Measurements from ENCODE around the gene NUCB1. TPM values are rescaled to one million over a fixed set of nuclear protein-coding genes. Genes with fewer than 3 reads are reported as not detected.
A peak's percentile ranks its signal among the peaks of the same experiment; 100 is the strongest.

NUCB1 gene
- total and polyA plus RNA-seq, 9 of the 15 experiments (the other 6 are each of a cell fraction or from before 2014, with no cell fraction given) = 3.1 to 153 (median 71.7) TPM

DNA sequence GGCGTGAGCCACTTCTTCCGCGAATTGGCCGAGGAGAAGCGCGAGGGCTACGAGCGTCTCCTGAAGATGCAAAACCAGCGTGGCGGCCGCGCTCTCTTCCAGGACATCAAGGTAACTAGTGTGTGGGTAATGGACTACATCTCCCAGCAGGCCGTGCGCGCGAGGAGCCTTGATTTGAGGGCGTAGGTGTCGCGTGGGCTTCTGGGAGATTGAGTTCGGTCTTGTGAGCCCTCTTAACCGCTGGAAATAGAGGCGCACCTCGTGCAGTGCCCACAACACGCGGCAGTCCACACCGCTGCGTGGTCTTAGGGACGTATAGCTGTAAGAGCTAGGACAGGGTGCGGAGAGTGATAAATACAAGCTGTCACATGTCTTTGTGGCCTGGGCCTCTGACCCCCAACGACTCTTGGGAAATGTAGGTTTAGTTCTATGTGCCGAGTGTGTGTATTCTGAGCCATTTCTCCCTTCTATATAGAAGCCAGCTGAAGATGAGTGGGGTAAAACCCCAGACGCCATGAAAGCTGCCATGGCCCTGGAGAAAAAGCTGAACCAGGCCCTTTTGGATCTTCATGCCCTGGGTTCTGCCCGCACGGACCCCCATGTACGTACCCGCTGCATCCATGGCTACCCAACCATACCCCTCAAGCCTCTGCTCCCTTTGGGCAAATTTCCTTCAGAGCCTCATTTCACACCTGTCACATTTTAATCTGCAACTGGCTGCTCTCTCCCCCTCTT, 65.9 kb downstream of the NUCB1 start (continued):
- TF ChIP-seq, protein P1, sequence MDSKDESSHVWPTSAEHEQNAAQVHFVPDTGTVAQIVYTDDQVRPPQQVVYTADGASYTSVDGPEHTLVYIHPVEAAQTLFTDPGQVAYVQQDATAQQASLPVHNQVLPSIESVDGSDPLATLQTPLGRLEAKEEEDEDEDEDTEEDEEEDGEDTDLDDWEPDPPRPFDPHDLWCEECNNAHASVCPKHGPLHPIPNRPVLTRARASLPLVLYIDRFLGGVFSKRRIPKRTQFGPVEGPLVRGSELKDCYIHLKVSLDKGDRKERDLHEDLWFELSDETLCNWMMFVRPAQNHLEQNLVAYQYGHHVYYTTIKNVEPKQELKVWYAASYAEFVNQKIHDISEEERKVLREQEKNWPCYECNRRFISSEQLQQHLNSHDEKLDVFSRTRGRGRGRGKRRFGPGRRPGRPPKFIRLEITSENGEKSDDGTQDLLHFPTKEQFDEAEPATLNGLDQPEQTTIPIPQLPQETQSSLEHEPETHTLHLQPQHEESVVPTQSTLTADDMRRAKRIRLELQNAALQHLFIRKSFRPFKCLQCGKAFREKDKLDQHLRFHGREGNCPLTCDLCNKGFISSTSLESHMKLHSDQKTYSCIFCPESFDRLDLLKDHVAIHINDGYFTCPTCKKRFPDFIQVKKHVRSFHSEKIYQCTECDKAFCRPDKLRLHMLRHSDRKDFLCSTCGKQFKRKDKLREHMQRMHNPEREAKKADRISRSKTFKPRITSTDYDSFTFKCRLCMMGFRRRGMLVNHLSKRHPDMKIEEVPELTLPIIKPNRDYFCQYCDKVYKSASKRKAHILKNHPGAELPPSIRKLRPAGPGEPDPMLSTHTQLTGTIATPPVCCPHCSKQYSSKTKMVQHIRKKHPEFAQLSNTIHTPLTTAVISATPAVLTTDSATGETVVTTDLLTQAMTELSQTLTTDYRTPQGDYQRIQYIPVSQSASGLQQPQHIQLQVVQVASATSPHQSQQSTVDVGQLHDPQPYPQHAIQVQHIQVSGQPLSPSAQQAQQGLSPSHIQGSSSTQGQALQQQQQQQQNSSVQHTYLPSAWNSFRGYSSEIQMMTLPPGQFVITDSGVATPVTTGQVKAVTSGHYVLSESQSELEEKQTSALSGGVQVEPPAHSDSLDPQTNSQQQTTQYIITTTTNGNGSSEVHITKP (IDR thresholded peaks at IDR 0.05; ENCODE audit: partially characterized antibody) = no peak
- no peak for TF ChIP-seq POLR3A (IDR thresholded peaks at IDR 0.05; ENCODE audit: borderline replicate concordance, extremely low read depth, insufficient read depth, insufficient read length)
- TF ChIP-seq NR2C2 (CRISPR knock-in tag; IDR thresholded peaks at IDR 0.05) = peak; percentile 70; the same call in 1 of the 2 replicates
- TF ChIP-seq NR2C2 (tag; IDR thresholded peaks at IDR 0.05) = peak; percentile 79
- peak; percentile 52 for TF ChIP-seq SNRNP70 (optimal IDR thresholded peaks at IDR 0.05; ENCODE audit: low read depth, low read length)
- TF ChIP-seq CXXC5 (CRISPR knock-in tag; IDR thresholded peaks at IDR 0.05) = no peak
- TF ChIP-seq, protein P2, sequence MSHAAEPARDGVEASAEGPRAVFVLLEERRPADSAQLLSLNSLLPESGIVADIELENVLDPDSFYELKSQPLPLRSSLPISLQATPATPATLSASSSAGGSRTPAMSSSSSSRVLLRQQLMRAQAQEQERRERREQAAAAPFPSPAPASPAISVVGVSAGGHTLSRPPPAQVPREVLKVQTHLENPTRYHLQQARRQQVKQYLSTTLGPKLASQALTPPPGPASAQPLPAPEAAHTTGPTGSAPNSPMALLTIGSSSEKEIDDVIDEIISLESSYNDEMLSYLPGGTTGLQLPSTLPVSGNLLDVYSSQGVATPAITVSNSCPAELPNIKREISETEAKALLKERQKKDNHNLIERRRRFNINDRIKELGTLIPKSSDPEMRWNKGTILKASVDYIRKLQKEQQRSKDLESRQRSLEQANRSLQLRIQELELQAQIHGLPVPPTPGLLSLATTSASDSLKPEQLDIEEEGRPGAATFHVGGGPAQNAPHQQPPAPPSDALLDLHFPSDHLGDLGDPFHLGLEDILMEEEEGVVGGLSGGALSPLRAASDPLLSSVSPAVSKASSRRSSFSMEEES (CRISPR knock-in tag; IDR thresholded peaks at IDR 0.05) = no peak
- TF ChIP-seq, protein P3, sequence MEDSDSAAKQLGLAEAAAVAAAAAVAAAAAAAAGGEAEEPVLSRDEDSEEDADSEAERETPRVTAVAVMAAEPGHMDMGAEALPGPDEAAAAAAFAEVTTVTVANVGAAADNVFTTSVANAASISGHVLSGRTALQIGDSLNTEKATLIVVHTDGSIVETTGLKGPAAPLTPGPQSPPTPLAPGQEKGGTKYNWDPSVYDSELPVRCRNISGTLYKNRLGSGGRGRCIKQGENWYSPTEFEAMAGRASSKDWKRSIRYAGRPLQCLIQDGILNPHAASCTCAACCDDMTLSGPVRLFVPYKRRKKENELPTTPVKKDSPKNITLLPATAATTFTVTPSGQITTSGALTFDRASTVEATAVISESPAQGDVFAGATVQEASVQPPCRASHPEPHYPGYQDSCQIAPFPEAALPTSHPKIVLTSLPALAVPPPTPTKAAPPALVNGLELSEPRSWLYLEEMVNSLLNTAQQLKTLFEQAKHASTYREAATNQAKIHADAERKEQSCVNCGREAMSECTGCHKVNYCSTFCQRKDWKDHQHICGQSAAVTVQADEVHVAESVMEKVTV (CRISPR knock-in tag; IDR thresholded peaks at IDR 0.05) = no peak
- TF ChIP-seq KAT7 (CRISPR knock-in tag; IDR thresholded peaks at IDR 0.05; ENCODE audit: borderline replicate concordance) = no peak
- TF ChIP-seq ATF1 (CRISPR knock-in tag; IDR thresholded peaks at IDR 0.05) = no peak
- no peak; the same call in 1 of the 2 replicates for TF ChIP-seq ATF1 (tag; IDR thresholded peaks at IDR 0.05)
- no peak for TF ChIP-seq CTBP1 (IDR thresholded peaks at IDR 0.05; ENCODE audit: borderline replicate concordance)
- TF ChIP-seq ZNF696 (CRISPR knock-in tag; conservative IDR thresholded peaks at IDR 0.05) = no peak
- TF ChIP-seq GABPB1 (CRISPR knock-in tag; IDR thresholded peaks at IDR 0.05) = no peak
- TF ChIP-seq ARID1B (IDR thresholded peaks at IDR 0.05) = no peak; the same call in 1 of the 2 replicates
- TF ChIP-seq SETDB1 (IDR thresholded peaks at IDR 0.05; ENCODE audit: low read length) = no peak
- peak; percentile 28; the same call in 1 of the 2 replicates for TF ChIP-seq GABPA (tag; conservative IDR thresholded peaks at IDR 0.05; ENCODE audit: low read depth)
- TF ChIP-seq L3MBTL2 (IDR thresholded peaks at IDR 0.05) = peak; percentile 40; the same call in 1 of the 2 replicates
- TF ChIP-seq, protein P4, sequence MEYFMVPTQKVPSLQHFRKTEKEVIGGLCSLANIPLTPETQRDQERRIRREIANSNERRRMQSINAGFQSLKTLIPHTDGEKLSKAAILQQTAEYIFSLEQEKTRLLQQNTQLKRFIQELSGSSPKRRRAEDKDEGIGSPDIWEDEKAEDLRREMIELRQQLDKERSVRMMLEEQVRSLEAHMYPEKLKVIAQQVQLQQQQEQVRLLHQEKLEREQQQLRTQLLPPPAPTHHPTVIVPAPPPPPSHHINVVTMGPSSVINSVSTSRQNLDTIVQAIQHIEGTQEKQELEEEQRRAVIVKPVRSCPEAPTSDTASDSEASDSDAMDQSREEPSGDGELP (CRISPR knock-in tag; IDR thresholded peaks at IDR 0.05; ENCODE audit: borderline replicate concordance) = no peak
